Activated CD8-positive, alpha-beta memory T cell treated with anti-CD3 and anti-CD28 coated beads, Interleukin-2, amount 10 ng/mL, durations not matched to agents 7 days and 5 days (primary cell): ENCODE measurements around the gene SYNPR. TPM values are rescaled to one million over a fixed set of nuclear protein-coding genes. Genes with fewer than 3 reads are reported as not detected.

Experiments used
- ATAC-seq: fragments of 150-1000 bp; cut with Tn5 transposase; one replicate; pipeline ENCODE4 v1.10.0; 2021; ENCODE audit warnings: moderate library complexity
- CTCF ChIA-PET: fragments of 350-600 bp; sonication (Branson Sonifier 250); formaldehyde crosslinking; loops from one replicate; lab custom pipeline; 2021; ENCODE audit warnings: antibody characterized with exemption; lab: Charles Lee
- DNase-seq: peaks from one replicate; pipeline ENCODE4 v3.0.0-alpha.2; 2020
- H3K27ac Mint-ChIP-seq: one replicate; pipeline ENCODE4 v1.8.0; 2021; ENCODE audit warnings: mild to moderate bottlenecking, mixed read lengths
- H3K27me3 Mint-ChIP-seq: one replicate; pipeline ENCODE4 v1.8.0; 2021; ENCODE audit warnings: mixed read lengths
- H3K36me3 Mint-ChIP-seq: one replicate; pipeline ENCODE4 v1.8.0; 2021; ENCODE audit warnings: mild to moderate bottlenecking, mixed read lengths
- H3K4me1 Mint-ChIP-seq: one replicate; pipeline ENCODE4 v1.8.0; 2021; ENCODE audit warnings: mixed read lengths
- H3K4me3 Mint-ChIP-seq: one replicate; pipeline ENCODE4 v1.8.0; 2021; ENCODE audit warnings: mild to moderate bottlenecking, moderate library complexity, mixed read lengths
- H3K9me3 Mint-ChIP-seq: one replicate; pipeline ENCODE4 v1.8.0; 2022; ENCODE audit warnings: low read depth, mixed read lengths
- total RNA-seq, 2 experiments: library from RNA; stranded (reverse); gene quantifications; one replicate each; pipeline ENCODE4 v1.2.3, GENCODE V29; 2021

SYNPR gene
- total RNA-seq, 2 experiments from 2014 or later = not detected

GRCh38 chr3:63429905-63430304, 151.8 kb downstream of the SYNPR start:
- H3K27me3 Mint-ChIP-seq = no peaks in the 10 kb centered on the region
- no peaks in the 10 kb centered on the region for H3K4me1 Mint-ChIP-seq
- H3K36me3 Mint-ChIP-seq = no peaks in the 10 kb centered on the region
- no peak for ATAC-seq
- CTCF ChIA-PET = no interaction called here
- no peak for DNase-seq
- H3K27ac Mint-ChIP-seq = no peak overlapping the region
- H3K9me3 Mint-ChIP-seq = peaks cover 2% of the 10 kb centered on the region
- H3K4me3 Mint-ChIP-seq = no peak overlapping the region

GRCh38 chr3:63430875-63431274, 152.8 kb downstream of the SYNPR start:
- ATAC-seq (no peak), DNase-seq (no peak)
- H3K27me3 Mint-ChIP-seq = no peaks in the 10 kb centered on the region
- H3K9me3 Mint-ChIP-seq = peaks cover 2% of the 10 kb centered on the region
- H3K4me3 Mint-ChIP-seq = no peak overlapping the region
- no peaks in the 10 kb centered on the region for H3K36me3 Mint-ChIP-seq
- CTCF ChIA-PET = no interaction called here
- no peak overlapping the region for H3K27ac Mint-ChIP-seq
- H3K4me1 Mint-ChIP-seq = no peaks in the 10 kb centered on the region

DNA sequence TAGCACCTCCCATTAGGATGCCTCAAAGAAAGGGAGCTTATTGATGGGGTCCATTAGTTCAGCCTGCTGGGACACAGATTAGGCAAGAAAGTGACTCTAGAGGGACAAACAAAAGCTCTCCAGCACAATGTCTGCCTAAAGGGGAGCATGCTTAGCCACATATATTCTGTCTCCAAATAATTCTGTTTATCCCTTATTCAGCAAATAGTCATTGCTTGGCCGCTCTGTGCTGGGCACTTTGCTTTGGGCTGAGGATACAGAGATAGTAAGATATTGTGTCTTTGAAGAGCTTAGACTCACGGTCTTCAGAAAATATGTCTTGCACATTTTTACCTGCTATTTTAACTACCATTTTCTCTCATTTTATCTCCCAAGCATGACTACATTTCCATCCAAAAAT, 159.8 kb downstream of the SYNPR start:
- Mint-ChIP-seq H3K4me3 (no peak overlapping the region), H3K27me3 (no peaks in the 10 kb centered on the region), H3K9me3 (no peaks in the 10 kb centered on the region), H3K4me1 (no peaks in the 10 kb centered on the region), H3K36me3 (no peaks in the 10 kb centered on the region), H3K27ac (no peak overlapping the region)
- ATAC-seq (no peak), DNase-seq (no peak)
- CTCF ChIA-PET = no interaction called here

DNA sequence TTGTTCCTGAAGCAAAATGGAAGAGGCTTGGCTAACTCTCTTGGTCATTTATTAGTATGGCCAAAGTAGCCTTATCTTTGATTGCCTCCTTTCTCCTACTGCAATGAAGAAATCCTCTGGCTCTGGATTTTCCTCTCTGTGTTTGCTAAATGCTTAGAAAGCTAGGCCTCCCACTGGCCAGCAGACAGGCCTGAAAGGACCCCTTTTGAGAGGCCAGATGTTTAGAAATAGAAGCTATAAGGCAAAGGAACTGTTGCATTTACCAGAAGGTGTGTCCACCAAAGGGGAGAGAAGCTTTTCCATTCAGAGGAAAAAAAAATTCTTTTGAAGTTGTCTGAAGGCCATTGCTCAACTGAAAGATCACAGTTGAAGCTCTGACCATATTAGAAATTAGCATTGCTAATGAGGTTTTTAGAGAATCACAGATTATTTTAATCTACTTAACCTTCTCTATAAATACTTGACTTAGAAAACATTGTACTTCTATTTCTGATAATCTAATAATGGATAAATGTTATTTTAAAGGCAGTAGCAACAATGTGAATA, 160.8 kb downstream of the SYNPR start:
- ATAC-seq (no peak), DNase-seq (no peak)
- no peak overlapping the region for H3K27ac Mint-ChIP-seq
- H3K36me3 Mint-ChIP-seq = no peaks in the 10 kb centered on the region
- CTCF ChIA-PET = no interaction called here
- no peak overlapping the region for H3K4me3 Mint-ChIP-seq
- H3K4me1 Mint-ChIP-seq = no peaks in the 10 kb centered on the region
- H3K9me3 Mint-ChIP-seq = no peaks in the 10 kb centered on the region
- no peaks in the 10 kb centered on the region for H3K27me3 Mint-ChIP-seq

GRCh38 chr3:63441262-63441661, 163.2 kb downstream of the SYNPR start:
- Mint-ChIP-seq H3K27me3 (no peaks in the 10 kb centered on the region), H3K27ac (no peak overlapping the region), H3K4me3 (no peak overlapping the region), H3K4me1 (no peaks in the 10 kb centered on the region), H3K9me3 (no peaks in the 10 kb centered on the region), H3K36me3 (no peaks in the 10 kb centered on the region)
- no peak for ATAC-seq
- CTCF ChIA-PET = no interaction called here
- DNase-seq = no peak

DNA sequence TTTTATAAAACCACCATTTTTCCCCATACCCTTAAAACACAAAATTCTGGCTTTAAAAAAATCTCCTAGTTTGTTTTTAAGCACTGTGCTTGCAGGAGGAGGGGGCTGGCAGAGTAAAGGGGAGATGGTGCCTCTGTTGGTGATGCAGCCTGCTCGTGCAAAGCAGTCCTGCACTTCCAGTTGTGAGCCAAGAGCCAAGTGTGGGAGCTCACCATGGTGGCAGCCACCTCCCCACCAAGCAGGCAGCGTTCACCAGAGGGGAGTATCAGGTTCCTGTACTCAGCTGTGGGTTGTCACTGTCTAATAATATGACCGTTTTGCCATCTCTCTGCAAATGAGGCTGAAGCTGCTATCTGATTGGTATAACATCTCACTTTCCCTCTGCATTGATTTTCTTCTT, 164.8 kb downstream of the SYNPR start:
- Mint-ChIP-seq H3K9me3 (no peaks in the 10 kb centered on the region), H3K36me3 (no peaks in the 10 kb centered on the region), H3K27me3 (no peaks in the 10 kb centered on the region), H3K4me3 (no peak overlapping the region), H3K4me1 (no peaks in the 10 kb centered on the region), H3K27ac (no peak overlapping the region)
- no peak for ATAC-seq
- CTCF ChIA-PET = interaction anchor here (1.4 kb wide), 1 partner anchor 10 kb away, joined by 3 read pairs; no protein-coding TSS in a partner anchor
- DNase-seq = no peak

GRCh38 chr3:63450023-63450422, 171.9 kb downstream of the SYNPR start:
- Mint-ChIP-seq H3K27me3 (no peaks in the 10 kb centered on the region), H3K4me3 (no peak overlapping the region), H3K9me3 (no peaks in the 10 kb centered on the region), H3K27ac (no peak overlapping the region), H3K4me1 (no peaks in the 10 kb centered on the region), H3K36me3 (no peaks in the 10 kb centered on the region)
- DNase-seq = no peak
- no peak for ATAC-seq
- CTCF ChIA-PET = no interaction called here

- ATAC-seq (no peak), DNase-seq (no peak)
- no peak overlapping the region for H3K4me3 Mint-ChIP-seq
- H3K9me3 Mint-ChIP-seq = no peaks in the 10 kb centered on the region
- no peaks in the 10 kb centered on the region for H3K4me1 Mint-ChIP-seq
- CTCF ChIA-PET = no interaction called here
- H3K27me3 Mint-ChIP-seq = no peaks in the 10 kb centered on the region
- H3K36me3 Mint-ChIP-seq = no peaks in the 10 kb centered on the region
- H3K27ac Mint-ChIP-seq = no peak overlapping the region
Observed at GRCh38 chr3:63450634-63451363, 172.7 kb downstream of the SYNPR start.

DNA sequence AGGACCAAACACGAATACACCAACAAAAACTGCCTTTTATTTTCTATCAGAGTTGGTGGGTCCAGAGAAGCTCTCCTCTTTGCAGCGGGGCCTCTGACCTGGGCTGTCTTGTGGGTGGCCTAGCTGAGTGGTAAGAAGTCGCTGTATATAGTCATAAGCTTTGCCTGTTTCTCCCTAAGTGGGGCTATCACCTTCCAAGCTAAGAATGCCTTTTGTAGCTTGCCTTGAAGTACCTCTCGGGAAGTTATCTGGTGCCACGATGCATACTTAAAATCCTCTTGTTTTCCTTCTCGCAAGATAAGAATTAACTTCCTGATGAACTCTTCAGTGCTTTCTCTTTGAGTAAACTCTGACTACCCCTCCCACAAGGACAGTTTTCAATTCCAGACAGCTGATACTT, 178.8 kb downstream of the SYNPR start:
- H3K27me3 Mint-ChIP-seq = no peaks in the 10 kb centered on the region
- DNase-seq (no peak), ATAC-seq (no peak)
- no peaks in the 10 kb centered on the region for H3K36me3 Mint-ChIP-seq
- no peaks in the 10 kb centered on the region for H3K4me1 Mint-ChIP-seq
- no peaks in the 10 kb centered on the region for H3K9me3 Mint-ChIP-seq
- H3K27ac Mint-ChIP-seq = no peak overlapping the region
- CTCF ChIA-PET = no interaction called here
- H3K4me3 Mint-ChIP-seq = no peak overlapping the region

DNA sequence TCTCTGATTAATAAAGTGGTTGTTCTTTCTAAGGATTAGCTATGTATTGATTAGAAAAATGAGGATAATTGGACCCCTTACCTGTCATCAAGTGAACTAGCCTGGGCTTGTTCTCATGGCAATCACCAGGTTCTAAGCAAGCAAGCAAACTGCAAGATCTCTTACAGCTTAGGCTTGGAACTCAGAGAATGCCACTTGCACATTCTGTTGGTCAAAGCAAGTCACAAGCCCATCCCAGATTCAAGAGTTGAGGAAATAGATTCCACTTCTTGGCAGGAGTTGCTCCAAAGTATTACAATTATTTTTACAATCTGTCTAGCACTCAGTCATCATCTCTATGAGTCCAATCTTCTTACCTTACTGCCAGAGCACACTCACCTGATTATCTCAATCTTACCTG, 180.3 kb downstream of the SYNPR start:
- H3K36me3 Mint-ChIP-seq = no peaks in the 10 kb centered on the region
- ATAC-seq = no peak
- CTCF ChIA-PET = no interaction called here
- H3K4me3 Mint-ChIP-seq = no peak overlapping the region
- H3K4me1 Mint-ChIP-seq = no peaks in the 10 kb centered on the region
- no peak overlapping the region for H3K27ac Mint-ChIP-seq
- no peaks in the 10 kb centered on the region for H3K27me3 Mint-ChIP-seq
- no peaks in the 10 kb centered on the region for H3K9me3 Mint-ChIP-seq
- no peak for DNase-seq

DNA sequence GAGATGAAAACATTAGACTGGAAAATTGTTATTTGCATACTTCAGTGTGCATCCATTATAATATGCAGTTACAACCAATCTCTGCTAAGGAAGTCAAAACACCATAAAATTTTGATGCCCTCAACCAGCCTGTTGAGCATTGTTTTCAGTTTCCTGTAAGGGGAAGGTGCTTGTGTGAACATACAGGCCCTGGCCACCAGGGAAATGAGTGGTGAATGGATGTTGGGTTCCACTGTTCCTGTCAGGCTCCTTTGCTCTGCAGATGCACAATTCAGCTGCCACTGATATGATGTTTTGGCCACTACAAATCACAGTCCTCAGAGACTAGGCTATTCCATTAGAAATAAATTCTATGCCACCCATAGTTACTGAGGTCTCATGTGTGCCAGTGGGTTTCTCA, 184.6 kb downstream of the SYNPR start:
- CTCF ChIA-PET = no interaction called here
- Mint-ChIP-seq H3K27ac (no peak overlapping the region), H3K9me3 (no peaks in the 10 kb centered on the region), H3K36me3 (no peaks in the 10 kb centered on the region), H3K27me3 (no peaks in the 10 kb centered on the region), H3K4me3 (no peak overlapping the region), H3K4me1 (no peaks in the 10 kb centered on the region)
- ATAC-seq (no peak), DNase-seq (no peak)

GRCh38 chr3:63467392-63467791, 189.3 kb downstream of the SYNPR start:
- H3K27ac Mint-ChIP-seq = no peak overlapping the region
- no peaks in the 10 kb centered on the region for H3K36me3 Mint-ChIP-seq
- no peaks in the 10 kb centered on the region for H3K4me1 Mint-ChIP-seq
- ATAC-seq (no peak), DNase-seq (no peak)
- H3K9me3 Mint-ChIP-seq = no peaks in the 10 kb centered on the region
- CTCF ChIA-PET = no interaction called here
- no peak overlapping the region for H3K4me3 Mint-ChIP-seq
- no peaks in the 10 kb centered on the region for H3K27me3 Mint-ChIP-seq

DNA sequence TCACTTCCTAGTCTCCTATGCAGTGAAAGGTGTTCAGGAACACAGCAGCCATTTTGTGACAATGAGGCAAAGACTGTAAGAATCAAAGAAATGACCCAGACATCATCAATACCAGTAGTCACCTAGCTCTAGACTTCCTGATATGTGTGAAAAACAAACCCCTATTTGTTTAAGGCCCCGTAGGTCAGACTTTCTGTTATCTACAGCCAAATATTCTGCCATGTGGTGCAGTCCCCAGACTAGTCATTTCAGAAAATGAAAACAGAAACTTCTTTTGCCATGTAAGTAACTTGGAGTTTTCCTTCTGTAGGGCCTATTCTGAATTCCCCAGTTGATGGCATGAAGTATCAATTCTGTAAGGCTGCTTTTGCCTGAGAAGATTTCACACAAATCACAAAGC, 192.6 kb downstream of the SYNPR start:
- CTCF ChIA-PET = no interaction called here
- Mint-ChIP-seq H3K27me3 (no peaks in the 10 kb centered on the region), H3K4me3 (no peak overlapping the region), H3K27ac (no peak overlapping the region), H3K4me1 (no peaks in the 10 kb centered on the region), H3K9me3 (no peaks in the 10 kb centered on the region), H3K36me3 (no peaks in the 10 kb centered on the region)
- ATAC-seq = no peak
- DNase-seq = no peak

- H3K27ac Mint-ChIP-seq = no peak overlapping the region
- no peak overlapping the region for H3K4me3 Mint-ChIP-seq
- H3K4me1 Mint-ChIP-seq = no peaks in the 10 kb centered on the region
- no peaks in the 10 kb centered on the region for H3K27me3 Mint-ChIP-seq
- no peaks in the 10 kb centered on the region for H3K9me3 Mint-ChIP-seq
- ATAC-seq (no peak), DNase-seq (no peak)
- no peaks in the 10 kb centered on the region for H3K36me3 Mint-ChIP-seq
- CTCF ChIA-PET = no interaction called here
Observed at GRCh38 chr3:63471781-63472180, 193.7 kb downstream of the SYNPR start.
